HG03521 (cell line): ENCODE measurements around the gene MYH7B.

Experiments used
- ATAC-seq: cut with Tn5 transposase; IDR thresholded peaks from one replicate; pipeline ENCODE4 v1.9.1; 2021; ENCODE audit warnings: mild to moderate bottlenecking, moderate library complexity; ENCODE audit not compliant: unreplicated experiment

The MYH7B gene

GRCh38 chr20:34990231-34990630 lies 34.6 kb downstream of the MYH7B start:
- ATAC-seq, result no peak

- no peak for ATAC-seq
These were observed 35.1 kb downstream of the MYH7B start for GRCh38 chr20:34990661-34991214.

GRCh38 chr20:34992751-34993417 lies 37.2 kb downstream of the MYH7B start:
- no peak for ATAC-seq

GRCh38 chr20:34993941-34994508 lies 38.4 kb downstream of the MYH7B start:
- no peak for ATAC-seq

- no peak for ATAC-seq
These were observed 39.0 kb downstream of the MYH7B start for GRCh38 chr20:34994509-34995131.

GRCh38 chr20:34995192-34995591 lies 39.5 kb downstream of the MYH7B start:
- ATAC-seq, result no peak

GRCh38 chr20:34995696-34996095 lies 40.0 kb downstream of the MYH7B start:
- ATAC-seq, result no peak

- ATAC-seq, result no peak
These were observed 40.8 kb downstream of the MYH7B start for GRCh38 chr20:34996243-34997028.

GRCh38 chr20:34997131-34997561 lies 41.5 kb downstream of the MYH7B start:
- ATAC-seq, result no peak

- ATAC-seq, result no peak
These were observed 42.1 kb downstream of the MYH7B start for GRCh38 chr20:34997774-34998173.

GRCh38 chr20:34998331-34998950 lies 42.8 kb downstream of the MYH7B start:
- no peak for ATAC-seq

GRCh38 chr20:34999021-34999451 lies 43.4 kb downstream of the MYH7B start:
- no peak for ATAC-seq

- no peak for ATAC-seq
These were observed 44.1 kb downstream of the MYH7B start for GRCh38 chr20:34999782-35000181.

GRCh38 chr20:35000311-35000921 lies 44.7 kb downstream of the MYH7B start:
- ATAC-seq, result no peak

- ATAC-seq, result no peak
These were observed 45.4 kb downstream of the MYH7B start for GRCh38 chr20:35000922-35001595.

GRCh38 chr20:35001596-35002362 lies 46.1 kb downstream of the MYH7B start:
- ATAC-seq, result no peak

- ATAC-seq, result no peak
These were observed 47.0 kb downstream of the MYH7B start for GRCh38 chr20:35002426-35003210.
